Measurements from ENCODE around the gene MKX. TPM values are rescaled to one million over a fixed set of nuclear protein-coding genes. Genes with fewer than 3 reads are reported as not detected.

Gene MKX
- total and polyA plus RNA-seq, 2 experiments from 2014 or later: 0.10 to 0.90 TPM

GRCh38 chr10:27680691-27681605 is 64.7 kb downstream of the MKX start:
- H4K20me1 ChIP-seq (ENCODE audit: insufficient read depth, poor library complexity, severe bottlenecking): no peaks in the 10 kb centered on the region
- no peaks in the 10 kb centered on the region for H3K4me1 ChIP-seq (ENCODE audit: insufficient read depth)
- H2AFZ ChIP-seq: no peak overlapping the region
- H3K4me3 ChIP-seq: no peak overlapping the region
- WGBS (ENCODE audit: low lambda C conversion rate, missing lambda C conversion rate): 96% methylated on average over 14 of the region's 14 CpGs
- no peaks in the 10 kb centered on the region for H3K79me2 ChIP-seq
- no peak overlapping the region for H3K4me2 ChIP-seq
- H3K9me3 ChIP-seq (ENCODE audit: low read depth): no peaks in the 10 kb centered on the region
- H3K9me2 ChIP-seq (replicated peaks; ENCODE audit: insufficient read depth): no peaks in the 10 kb centered on the region
- no peak for DNase-seq (ENCODE audit: low spot score)
- TF ChIP-seq EZH2 (IDR thresholded peaks at IDR 0.05; ENCODE audit: borderline replicate concordance) (no peak), CTCF (IDR thresholded peaks at IDR 0.05; ENCODE audit: poor library complexity) (no peak), EZH2phosphoT487 (IDR thresholded peaks at IDR 0.05; ENCODE audit: low read depth, severe bottlenecking, unreplicated experiment) (no peak)
- H3K27ac ChIP-seq: no peak overlapping the region
- H3K27me3 ChIP-seq: peaks cover 4% of the 10 kb centered on the region
- no peaks in the 10 kb centered on the region for H3K36me3 ChIP-seq (replicated peaks; ENCODE audit: insufficient read depth, low read depth)

DNA sequence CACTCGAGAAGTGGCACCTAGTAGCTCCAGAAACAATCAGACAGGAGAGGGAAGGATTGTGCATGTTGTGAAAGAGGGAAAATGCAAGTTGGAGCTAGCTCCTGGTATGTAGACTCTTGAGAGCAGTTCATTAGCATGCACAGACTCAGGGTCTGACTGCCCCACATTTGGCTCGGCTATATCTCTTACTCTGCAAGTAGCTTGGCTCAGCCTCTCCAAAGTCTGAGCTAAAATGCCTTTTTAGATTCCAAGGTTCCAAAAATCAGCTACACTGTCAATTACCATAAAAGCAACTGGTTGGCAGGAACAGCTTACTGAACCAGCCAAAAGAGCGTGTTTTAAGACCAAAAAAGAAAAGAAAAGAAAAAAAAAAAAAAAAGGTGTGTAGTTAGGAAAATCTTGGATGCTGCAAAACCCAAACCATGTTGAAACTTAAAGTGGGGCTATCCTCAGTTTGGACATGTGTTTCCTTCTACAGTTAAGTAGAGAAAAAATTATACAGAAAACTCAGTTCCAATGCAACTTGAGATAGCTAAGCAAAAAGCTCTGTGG is 65.5 kb downstream of the MKX start:
- H3K79me2 ChIP-seq: no peaks in the 10 kb centered on the region
- H3K4me2 ChIP-seq: no peak overlapping the region
- peak; percentile 8 for DNase-seq (ENCODE audit: low spot score)
- H3K27me3 ChIP-seq: peaks cover 4% of the 10 kb centered on the region
- no peaks in the 10 kb centered on the region for H3K36me3 ChIP-seq (replicated peaks; ENCODE audit: insufficient read depth, low read depth)
- H3K9me3 ChIP-seq (ENCODE audit: low read depth): no peaks in the 10 kb centered on the region
- H3K4me1 ChIP-seq (ENCODE audit: insufficient read depth): no peaks in the 10 kb centered on the region
- 61% methylated on average over 3 of the region's 3 CpGs for WGBS (ENCODE audit: low lambda C conversion rate, missing lambda C conversion rate)
- no peak overlapping the region for H2AFZ ChIP-seq
- no peak overlapping the region for H3K4me3 ChIP-seq
- no peak overlapping the region for H3K27ac ChIP-seq
- no peak for TF ChIP-seq CTCF (IDR thresholded peaks at IDR 0.05; ENCODE audit: poor library complexity)
- no peak for TF ChIP-seq EZH2phosphoT487 (IDR thresholded peaks at IDR 0.05; ENCODE audit: low read depth, severe bottlenecking, unreplicated experiment)
- no peak for TF ChIP-seq EZH2 (IDR thresholded peaks at IDR 0.05; ENCODE audit: borderline replicate concordance)
- H3K9me2 ChIP-seq (replicated peaks; ENCODE audit: insufficient read depth): no peaks in the 10 kb centered on the region
- no peaks in the 10 kb centered on the region for H4K20me1 ChIP-seq (ENCODE audit: insufficient read depth, poor library complexity, severe bottlenecking)

- H3K9me2 ChIP-seq (replicated peaks; ENCODE audit: insufficient read depth): no peaks in the 10 kb centered on the region
- no peaks in the 10 kb centered on the region for H3K79me2 ChIP-seq
- H4K20me1 ChIP-seq (ENCODE audit: insufficient read depth, poor library complexity, severe bottlenecking): no peaks in the 10 kb centered on the region
- H2AFZ ChIP-seq: no peak overlapping the region
- no peak overlapping the region for H3K27ac ChIP-seq
- H3K36me3 ChIP-seq (replicated peaks; ENCODE audit: insufficient read depth, low read depth): no peaks in the 10 kb centered on the region
- no peak for DNase-seq (ENCODE audit: low spot score)
- H3K4me3 ChIP-seq: no peak overlapping the region
- no peak overlapping the region for H3K4me2 ChIP-seq
- TF ChIP-seq EZH2 (IDR thresholded peaks at IDR 0.05; ENCODE audit: borderline replicate concordance): no peak
- no peak for TF ChIP-seq CTCF (IDR thresholded peaks at IDR 0.05; ENCODE audit: poor library complexity)
- TF ChIP-seq EZH2phosphoT487 (IDR thresholded peaks at IDR 0.05; ENCODE audit: low read depth, severe bottlenecking, unreplicated experiment): no peak
- H3K4me1 ChIP-seq (ENCODE audit: insufficient read depth): no peaks in the 10 kb centered on the region
- H3K9me3 ChIP-seq (ENCODE audit: low read depth): no peaks in the 10 kb centered on the region
- H3K27me3 ChIP-seq: peaks cover 4% of the 10 kb centered on the region
- WGBS (ENCODE audit: low lambda C conversion rate, missing lambda C conversion rate): 56% methylated on average over 5 of the region's 5 CpGs
Measured at GRCh38 chr10:27679369-27679912, 66.2 kb downstream of the MKX start.
